AG09319 (cell line): ENCODE data around the gene NRG4.
A peak's percentile ranks its signal among the peaks of the same experiment; 100 is the strongest.

Experiments
- DNase-seq: peaks from one replicate; pipeline ENCODE4 v3.0.0-alpha.2; 2010; ENCODE audit warnings: low read depth; ENCODE audit errors: extremely low read depth
- CTCF ChIP-seq: IDR thresholded peaks from 2 replicates; pipeline ENCODE4 v1.5.1; 2011; ENCODE audit warnings: low read depth, mild to moderate bottlenecking, inconsistent platforms, low read length, moderate library complexity

The NRG4 gene

GRCh38 chr15:76011627-76012551 is at the start of gene NRG4:
NRG4 (minus strand) TSS chr15:76012424; CDS start chr15:76011230, 1,194 bp downstream.
- TF ChIP-seq CTCF = no peak
- no peak for DNase-seq

DNA sequence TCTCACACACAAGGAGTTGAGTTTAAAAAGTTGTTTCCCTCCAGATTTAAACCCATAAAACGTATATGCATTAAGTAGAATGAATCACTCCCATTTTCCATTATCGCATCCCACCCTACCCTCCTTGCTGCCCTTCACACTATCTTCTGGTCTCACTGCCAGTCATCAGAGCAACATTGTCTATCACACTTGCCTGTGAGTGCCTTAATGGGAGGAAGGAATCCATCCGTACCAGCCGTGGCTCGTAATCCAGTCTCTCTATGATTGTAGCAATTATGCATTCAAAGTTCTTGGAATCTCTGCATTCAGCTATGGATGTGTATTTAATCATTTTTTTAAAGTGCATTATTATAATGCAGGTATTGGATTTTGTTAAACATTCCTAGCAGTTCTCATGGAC is 49.5 kb upstream of the NRG4 start:
- no peak for DNase-seq
- TF ChIP-seq CTCF = no peak

GRCh38 chr15:76060118-76060989 is 48.1 kb upstream of the NRG4 start:
- DNase-seq = no peak
- no peak for TF ChIP-seq CTCF

GRCh38 chr15:76059320-76060117 is 47.3 kb upstream of the NRG4 start, which contains the start of gene TMEM266:
TMEM266 (plus strand) TSS chr15:76059985; CDS start chr15:76134264, 74,279 bp downstream.
- DNase-seq = no peak
- TF ChIP-seq CTCF = no peak; the same call in 1 of the 2 replicates

DNA sequence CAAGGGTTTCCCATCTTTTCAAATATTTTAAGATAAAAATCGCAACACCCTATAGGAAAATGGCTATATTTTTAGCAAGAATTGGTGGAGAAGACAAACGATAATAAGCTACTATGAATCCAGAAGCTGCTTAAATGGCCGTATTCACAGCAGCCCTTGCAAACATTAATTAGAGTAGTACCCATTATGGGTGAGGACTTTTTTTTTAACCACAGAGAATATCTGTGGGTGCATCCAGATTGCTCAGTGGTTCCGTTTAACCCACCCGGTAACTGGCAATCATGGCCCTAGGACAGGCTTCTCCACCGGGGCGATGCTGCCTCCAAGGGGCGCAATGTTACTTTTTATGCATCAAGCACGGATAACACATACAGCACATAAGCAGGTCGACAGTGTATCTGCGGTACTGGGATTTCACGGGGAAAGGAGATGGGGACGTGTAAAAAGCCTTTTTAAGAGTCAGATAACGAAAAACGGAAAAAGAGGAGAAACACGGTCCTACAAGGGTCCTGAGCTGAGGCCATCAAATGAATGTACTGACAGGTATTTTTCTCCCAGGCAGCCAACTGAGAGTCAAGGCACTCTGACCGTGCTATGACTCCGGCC is 46.6 kb upstream of the NRG4 start:
- no peak for DNase-seq
- no peak for TF ChIP-seq CTCF

- peak; percentile 2 for DNase-seq
- peak; percentile 74 for TF ChIP-seq CTCF
Measured at GRCh38 chr15:76057332-76058000, 45.2 kb upstream of the NRG4 start.
